Suprapubic skin (tissue), 4 donors: ENCODE results near the gene LSP1. TPM values are rescaled to one million over a fixed set of nuclear protein-coding genes. Genes with fewer than 3 reads are reported as not detected.
A peak's percentile ranks its signal among the peaks of the same experiment; 100 is the strongest.

Source experiments
- DNase-seq, 2 donors: peaks; one replicate each; pipeline ENCODE4 v3.0.0-alpha.2; 2019; ENCODE audit warnings: low spot score in 2 of 2
- H3K27ac ChIP-seq: fragments of 200-600 bp; sonication (generic); one replicate; pipeline ENCODE4 v1.5.1; 2019
- H3K27me3 ChIP-seq: fragments of 200-600 bp; sonication (generic); one replicate; pipeline ENCODE4 v1.5.1; 2019
- H3K36me3 ChIP-seq: fragments of 200-600 bp; sonication (generic); one replicate; pipeline ENCODE4 v1.5.1; 2019
- H3K4me1 ChIP-seq: fragments of 200-600 bp; sonication (generic); one replicate; pipeline ENCODE4 v1.5.1; 2019
- H3K4me3 ChIP-seq: fragments of 200-600 bp; sonication (generic); one replicate; pipeline ENCODE4 v1.5.1; 2019; ENCODE audit warnings: mild to moderate bottlenecking
- H3K9me3 ChIP-seq: fragments of 200-600 bp; sonication (generic); one replicate; pipeline ENCODE4 v1.5.1; 2019
- EP300 ChIP-seq: sonication (generic); formaldehyde crosslinking; IDR thresholded peaks from one replicate; pipeline ENCODE4 v1.6.1; 2017; ENCODE audit warnings: antibody characterized with exemption
- POLR2A ChIP-seq, 2 donors: fragments of 450-650 bp; IDR thresholded peaks; one replicate each; pipeline ENCODE4 v1.6.1; 2017; ENCODE audit warnings: antibody characterized with exemption in 2 of 2, mild to moderate bottlenecking in 2 of 2, moderate library complexity in 2 of 2
- POLR2AphosphoS5 ChIP-seq, 3 donors: sonication (generic); formaldehyde crosslinking; IDR thresholded peaks; one replicate each; pipeline ENCODE4 v1.6.1; 2017; ENCODE audit warnings: antibody characterized with exemption in 3 of 3
- WGBS: methylation state at CpG from one replicate; pipeline ENCODE4 v1.1.5; 2018; 5-methylcytosine and 5-hydroxymethylcytosine counted together
- total RNA-seq, 4 donors: library from RNA; depleted of rRNA; stranded (reverse); fragments of >200 nt; gene quantifications; one replicate each; pipeline ENCODE4 v1.1.0, GENCODE V29; 2016
- TF ChIP-seq, protein P1 (sequence below), 2 donors: fragments of 200-600 bp in 1 of 2; fragments of 450-650 bp in 1 of 2; sonication (generic) in 1 of 2; IDR thresholded peaks; one replicate each; pipeline ENCODE4 v1.5.1; 2016 to 2019; ENCODE audit warnings: antibody characterized with exemption in 2 of 2, mild to moderate bottlenecking in 1 of 2, moderate library complexity in 1 of 2

LSP1 gene
- total RNA-seq, 4 donors from 2014 or later, result 70.4 to 134 (median 107) TPM

DNA sequence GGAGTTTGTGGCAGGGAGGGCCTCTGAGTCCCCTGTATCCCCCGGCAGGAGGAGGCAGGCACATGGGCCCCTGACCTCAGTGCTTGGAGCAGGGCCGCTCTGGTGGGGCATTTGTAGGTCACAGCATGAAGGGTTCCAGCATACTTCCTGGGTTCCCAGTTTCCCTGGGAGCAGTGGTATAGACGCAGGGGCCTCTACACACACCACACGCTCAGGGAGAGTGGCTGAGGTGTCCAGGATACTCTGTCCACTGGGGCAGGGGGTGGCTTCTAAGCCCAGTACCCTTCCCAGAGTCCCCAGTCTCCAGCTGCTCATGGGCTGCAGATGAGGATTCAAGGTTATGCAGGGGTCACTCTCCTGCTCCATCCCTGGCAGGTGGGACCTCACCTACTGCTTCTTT is 6.1 kb downstream of the LSP1 start:
- 73% methylated on average over 2 of the region's 4 CpGs for WGBS
- Histone ChIP-seq H3K4me1 (peaks cover 14% of the 10 kb centered on the region), H3K27ac (no peak overlapping the region), H3K9me3 (no peaks in the 10 kb centered on the region), H3K27me3 (no peaks in the 10 kb centered on the region), H3K4me3 (no peak overlapping the region), H3K36me3 (no peaks in the 10 kb centered on the region)
- TF ChIP-seq POLR2AphosphoS5 (IDR thresholded peaks at IDR 0.05) (no peak), EP300 (no peak), POLR2A (IDR thresholded peaks at IDR 0.05) (no peak)
- TF ChIP-seq, protein P1, sequence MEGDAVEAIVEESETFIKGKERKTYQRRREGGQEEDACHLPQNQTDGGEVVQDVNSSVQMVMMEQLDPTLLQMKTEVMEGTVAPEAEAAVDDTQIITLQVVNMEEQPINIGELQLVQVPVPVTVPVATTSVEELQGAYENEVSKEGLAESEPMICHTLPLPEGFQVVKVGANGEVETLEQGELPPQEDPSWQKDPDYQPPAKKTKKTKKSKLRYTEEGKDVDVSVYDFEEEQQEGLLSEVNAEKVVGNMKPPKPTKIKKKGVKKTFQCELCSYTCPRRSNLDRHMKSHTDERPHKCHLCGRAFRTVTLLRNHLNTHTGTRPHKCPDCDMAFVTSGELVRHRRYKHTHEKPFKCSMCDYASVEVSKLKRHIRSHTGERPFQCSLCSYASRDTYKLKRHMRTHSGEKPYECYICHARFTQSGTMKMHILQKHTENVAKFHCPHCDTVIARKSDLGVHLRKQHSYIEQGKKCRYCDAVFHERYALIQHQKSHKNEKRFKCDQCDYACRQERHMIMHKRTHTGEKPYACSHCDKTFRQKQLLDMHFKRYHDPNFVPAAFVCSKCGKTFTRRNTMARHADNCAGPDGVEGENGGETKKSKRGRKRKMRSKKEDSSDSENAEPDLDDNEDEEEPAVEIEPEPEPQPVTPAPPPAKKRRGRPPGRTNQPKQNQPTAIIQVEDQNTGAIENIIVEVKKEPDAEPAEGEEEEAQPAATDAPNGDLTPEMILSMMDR (IDR thresholded peaks at IDR 0.05), result no peak
- no peak for DNase-seq

DNA sequence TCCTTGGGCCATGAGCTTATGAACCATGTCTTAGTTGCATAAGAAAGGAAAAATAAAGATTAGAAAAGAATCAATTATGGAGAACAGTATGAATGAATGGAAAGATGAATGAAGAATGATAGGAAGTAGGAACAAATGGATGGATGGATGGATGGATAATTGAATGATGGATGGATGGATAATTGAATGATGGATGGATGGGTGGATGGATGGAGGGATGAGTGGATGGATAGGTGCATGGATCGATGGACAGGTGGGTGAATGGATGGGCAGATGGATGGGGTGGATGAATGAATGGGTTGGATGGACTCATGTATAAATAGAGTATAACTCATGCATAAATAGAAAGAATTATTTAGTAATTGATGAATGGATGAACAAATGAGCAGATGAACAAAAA is 7.2 kb downstream of the LSP1 start:
- Histone ChIP-seq H3K27ac (no peak overlapping the region), H3K4me3 (no peak overlapping the region), H3K36me3 (no peaks in the 10 kb centered on the region), H3K9me3 (no peaks in the 10 kb centered on the region), H3K4me1 (peaks cover 25% of the 10 kb centered on the region), H3K27me3 (no peaks in the 10 kb centered on the region)
- TF ChIP-seq EP300, result no peak
- TF ChIP-seq, protein P1 (IDR thresholded peaks at IDR 0.05), result no peak
- no peak for TF ChIP-seq POLR2A (IDR thresholded peaks at IDR 0.05)
- no peak for TF ChIP-seq POLR2AphosphoS5 (IDR thresholded peaks at IDR 0.05)
- WGBS, result 95% methylated on average over 1 of the region's 1 CpG
- no peak for DNase-seq

DNA sequence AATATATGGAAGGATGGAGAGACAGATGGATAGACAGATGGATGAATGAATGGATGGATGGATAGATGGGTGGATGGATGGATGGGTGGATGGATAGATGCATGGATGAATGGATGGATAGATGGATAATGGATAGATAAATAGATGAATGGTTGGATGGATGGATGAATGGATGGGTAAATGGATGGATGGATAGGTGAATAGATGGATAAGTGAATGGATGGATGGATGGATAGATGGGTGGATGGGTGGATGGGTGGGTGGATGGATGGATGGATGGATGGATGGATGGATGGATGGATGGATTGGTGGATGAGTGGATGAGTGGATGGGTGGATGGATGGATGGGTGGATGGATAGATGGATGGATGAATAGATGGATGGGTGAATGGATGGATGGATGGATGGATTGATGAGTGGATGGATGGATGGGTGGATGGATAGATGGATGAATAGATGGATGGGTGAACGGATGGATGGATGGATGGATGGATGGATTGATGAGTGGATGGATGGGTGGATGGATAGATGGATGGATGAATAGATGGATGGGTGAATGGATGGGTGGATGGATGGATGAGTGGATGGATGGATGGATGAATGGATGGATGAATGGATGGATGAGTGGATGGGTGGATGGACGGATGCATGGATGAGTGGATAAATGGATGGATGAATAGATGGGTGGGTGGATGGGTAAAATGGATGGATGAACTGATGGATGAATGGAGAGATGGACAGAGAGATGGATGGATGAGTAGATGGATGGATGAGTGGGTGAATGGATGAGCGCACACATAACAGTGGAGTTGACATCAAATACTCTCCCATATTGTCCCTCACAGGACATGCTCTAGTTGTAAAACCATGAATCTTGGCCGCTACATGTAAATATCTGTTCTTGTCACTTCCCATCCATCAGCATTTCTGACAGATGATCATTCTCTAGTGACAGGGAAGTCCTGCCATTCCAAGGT is 8.8 kb downstream of the LSP1 start:
- Histone ChIP-seq H3K27ac (no peak overlapping the region), H3K27me3 (no peaks in the 10 kb centered on the region), H3K36me3 (no peaks in the 10 kb centered on the region), H3K4me1 (peaks cover 29% of the 10 kb centered on the region), H3K4me3 (no peak overlapping the region), H3K9me3 (no peaks in the 10 kb centered on the region)
- TF ChIP-seq, protein P1 (IDR thresholded peaks at IDR 0.05), result peak in 1 of 2 donors; percentile 21
- no peak for TF ChIP-seq POLR2AphosphoS5 (IDR thresholded peaks at IDR 0.05)
- no peak for DNase-seq
- 87% methylated on average over 4 of the region's 4 CpGs for WGBS

DNA sequence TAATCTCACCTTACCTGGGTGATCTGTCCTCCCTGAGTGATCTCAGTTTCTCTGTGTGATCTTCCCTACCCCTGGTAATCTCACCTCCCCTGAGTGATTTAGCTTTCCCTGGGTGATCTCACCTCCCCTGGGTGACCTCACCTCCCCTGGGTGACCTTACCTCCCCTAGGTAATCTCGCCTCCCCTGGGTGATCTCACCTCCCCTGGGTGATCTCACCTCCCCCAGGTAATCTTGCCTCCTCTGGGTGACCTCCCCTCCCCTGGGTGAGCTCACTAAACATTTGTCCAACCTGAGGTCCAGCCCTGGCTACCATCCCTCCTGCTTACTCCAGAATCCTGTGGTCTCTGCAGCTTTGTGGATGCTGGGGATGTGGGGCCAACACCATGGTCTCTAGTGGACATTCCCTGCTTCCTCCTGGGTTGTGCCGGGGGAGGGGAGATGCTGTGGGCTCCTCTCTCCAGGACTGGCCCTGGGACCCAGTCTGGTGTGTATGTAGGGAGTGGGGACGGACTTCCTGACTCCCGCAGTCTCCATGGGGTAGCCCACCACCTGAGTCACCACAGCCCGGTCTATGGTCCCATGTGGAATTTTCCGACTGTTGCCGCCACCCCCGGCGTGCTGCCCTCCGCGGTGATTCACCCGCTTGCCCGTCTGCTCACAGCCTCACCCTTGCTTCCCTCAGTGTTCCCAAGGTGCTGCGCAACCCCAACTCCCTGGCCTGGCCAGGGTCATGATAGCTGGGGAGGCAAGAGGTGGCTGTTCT is 9.9 kb downstream of the LSP1 start:
- Histone ChIP-seq H3K4me3 (no peak overlapping the region), H3K4me1 (peaks cover 36% of the 10 kb centered on the region), H3K9me3 (no peaks in the 10 kb centered on the region), H3K27ac (peak overlapping the region; percentile 77), H3K36me3 (no peaks in the 10 kb centered on the region), H3K27me3 (no peaks in the 10 kb centered on the region)
- TF ChIP-seq, protein P1 (IDR thresholded peaks at IDR 0.05), result no peak
- TF ChIP-seq POLR2A (IDR thresholded peaks at IDR 0.05), result no peak
- TF ChIP-seq EP300, result no peak
- no peak for TF ChIP-seq POLR2AphosphoS5 (IDR thresholded peaks at IDR 0.05)
- WGBS, result 67% methylated on average over 13 of the region's 14 CpGs
- no peak for DNase-seq
